ENCODE measurements around the gene SLC30A5.
"Not testable (repeated sequence)": the region's sequence is repeated elsewhere in the genome, so short reads cannot be mapped to it uniquely, and the experiment has no call there.

Gene SLC30A5

DNA sequence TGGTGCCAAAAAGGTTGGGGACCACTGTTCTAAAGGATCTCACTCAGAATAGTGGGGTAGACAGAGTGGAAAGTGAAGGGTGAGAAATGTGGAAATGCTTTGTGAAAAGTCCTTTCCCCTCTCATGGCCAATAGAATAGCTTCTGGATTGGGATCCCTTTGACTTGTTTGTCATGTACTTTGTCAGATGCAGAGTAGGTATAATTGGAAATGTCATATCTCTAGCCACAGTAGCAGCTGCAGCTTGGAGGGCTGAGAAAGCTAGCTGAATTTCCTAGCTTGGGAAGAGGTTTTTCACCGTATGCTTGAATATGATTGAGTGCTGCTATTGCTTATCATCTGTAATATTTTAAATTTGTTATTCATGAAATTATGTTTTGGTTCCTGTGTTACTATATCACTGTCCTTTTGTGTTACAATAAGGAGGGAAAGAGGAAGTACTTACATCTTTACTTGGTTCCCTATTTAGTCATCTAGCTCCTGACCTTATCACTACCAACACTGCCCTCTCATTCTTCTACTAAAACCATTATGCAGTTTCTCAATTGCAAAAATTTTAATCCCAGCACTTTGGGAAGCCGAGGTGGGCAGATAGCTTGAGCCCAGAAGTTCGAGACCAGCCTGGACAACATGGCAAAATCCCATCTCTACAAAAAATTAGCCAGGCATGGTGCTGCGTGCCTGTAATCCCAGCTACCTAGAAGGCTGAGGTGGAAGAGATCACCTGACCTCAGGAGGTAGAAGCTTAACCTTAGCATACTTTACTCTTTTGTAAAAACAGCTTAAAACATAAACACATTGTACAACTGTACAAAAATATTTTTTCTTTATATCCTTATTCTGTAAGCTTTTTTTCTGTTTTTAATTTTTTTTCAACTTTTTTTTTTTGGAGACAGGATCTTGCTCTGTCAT, 12.4 kb downstream of the SLC30A5 start:
- DNase-seq = no peak

DNA sequence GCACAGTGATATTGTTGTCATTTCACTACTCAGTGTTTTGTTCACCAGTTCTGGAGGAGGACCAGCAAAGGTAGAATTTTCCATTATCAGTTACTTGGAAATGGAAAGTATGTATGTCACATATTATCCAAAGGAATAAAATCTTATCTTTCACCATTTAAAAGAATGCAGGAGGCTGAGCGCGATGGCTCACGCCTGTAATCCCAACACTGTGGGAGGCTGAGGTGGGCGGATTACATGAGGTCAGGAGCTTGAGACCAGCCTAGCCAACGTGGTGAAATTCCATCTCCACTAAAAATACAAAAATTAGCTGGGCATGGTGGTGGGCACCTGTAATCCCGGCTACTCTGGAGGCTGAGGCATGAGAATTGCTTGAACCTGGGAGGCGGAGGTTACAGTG, 14.6 kb downstream of the SLC30A5 start:
- not testable (repeated sequence) for DNase-seq

DNA sequence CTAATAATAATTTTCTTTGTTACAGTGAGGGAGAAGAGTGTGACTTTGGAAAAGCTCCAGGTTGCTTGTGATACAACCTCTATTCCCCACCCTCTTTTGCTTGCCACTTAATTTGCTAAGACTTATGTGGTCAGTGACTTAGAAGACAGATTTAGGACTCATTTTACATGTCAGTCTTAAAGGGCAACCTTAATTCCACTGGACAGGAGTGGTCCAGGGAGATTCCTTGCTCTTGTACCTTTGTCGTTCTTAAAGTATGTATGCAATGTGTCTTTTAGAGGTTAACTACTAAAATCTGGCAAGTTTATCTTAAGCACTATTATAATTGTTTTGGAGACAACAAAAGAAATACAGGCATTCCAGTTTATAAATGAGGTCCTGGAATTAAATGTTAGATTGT, 20.0 kb downstream of the SLC30A5 start:
- DNase-seq = no peak

DNA sequence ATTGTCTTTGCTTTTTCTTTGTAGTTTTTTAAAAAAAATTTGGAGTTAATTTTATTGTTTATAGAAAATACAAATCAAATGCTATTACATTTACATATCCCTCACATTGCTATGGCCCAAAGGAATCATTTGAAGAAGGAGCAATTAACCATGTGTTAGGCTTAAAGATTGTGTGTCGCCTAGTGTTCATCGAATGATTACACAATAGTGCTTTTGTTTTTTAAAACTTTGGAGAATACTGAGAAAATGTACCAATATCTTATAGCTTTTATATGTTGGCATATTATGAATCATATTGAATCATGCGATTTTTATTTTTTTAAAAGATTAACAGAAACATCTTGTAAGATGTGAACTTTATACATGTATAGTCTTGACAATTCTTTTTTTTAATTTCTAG, 21.7 kb downstream of the SLC30A5 start:
- DNase-seq = no peak

DNA sequence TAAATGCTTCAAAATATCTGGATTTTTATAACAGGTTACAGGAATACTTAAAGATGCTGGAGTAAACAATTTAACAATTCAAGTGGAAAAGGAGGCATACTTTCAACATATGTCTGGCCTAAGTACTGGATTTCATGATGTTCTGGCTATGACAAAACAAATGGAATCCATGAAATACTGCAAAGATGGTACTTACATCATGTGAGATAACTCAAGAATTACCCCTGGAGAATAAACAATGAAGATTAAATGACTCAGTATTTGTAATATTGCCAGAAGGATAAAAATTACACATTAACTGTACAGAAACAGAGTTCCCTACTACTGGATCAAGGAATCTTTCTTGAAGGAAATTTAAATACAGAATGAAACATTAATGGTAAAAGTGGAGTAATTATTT, 35.6 kb downstream of the SLC30A5 start:
- DNase-seq = peak; percentile 73

DNA sequence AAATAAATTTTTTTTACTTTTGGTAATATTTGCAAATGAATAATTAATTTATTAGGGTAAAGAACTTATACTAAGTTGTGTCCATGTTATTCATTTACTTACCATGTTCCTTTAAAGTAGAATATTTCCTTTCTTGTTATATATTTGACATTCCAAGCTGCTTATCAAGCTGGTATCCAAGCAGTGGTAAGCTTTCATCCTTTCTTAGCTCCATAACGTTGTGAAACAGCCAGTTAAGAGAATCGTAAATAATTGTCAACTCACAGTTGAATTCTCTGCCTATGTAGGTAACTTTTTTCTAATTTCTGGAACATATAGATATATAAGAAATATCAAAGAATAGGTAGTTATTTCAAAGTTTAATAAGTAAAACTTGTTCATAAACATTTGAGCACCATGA, 36.4 kb downstream of the SLC30A5 start:
- DNase-seq = no peak

DNA sequence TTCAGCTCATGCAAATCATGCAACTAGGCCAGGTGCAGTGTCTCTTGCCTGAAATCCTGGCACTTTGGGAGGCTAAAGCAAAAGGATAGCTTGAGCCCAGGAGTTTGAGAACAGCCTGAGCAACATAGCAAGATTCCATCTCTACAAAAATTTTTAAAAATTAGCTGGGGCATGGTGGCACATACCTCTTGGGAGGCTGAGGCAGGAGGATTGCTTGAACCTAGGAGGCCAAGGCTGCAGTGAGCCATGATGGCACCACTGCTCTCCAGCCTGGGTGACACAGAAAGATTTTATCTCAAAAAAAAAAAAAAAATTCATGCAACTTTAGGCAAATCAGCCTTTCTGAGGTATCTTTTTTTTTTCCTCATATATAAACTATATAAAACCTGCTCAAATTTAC, 37.5 kb downstream of the SLC30A5 start:
- no peak for DNase-seq

DNA sequence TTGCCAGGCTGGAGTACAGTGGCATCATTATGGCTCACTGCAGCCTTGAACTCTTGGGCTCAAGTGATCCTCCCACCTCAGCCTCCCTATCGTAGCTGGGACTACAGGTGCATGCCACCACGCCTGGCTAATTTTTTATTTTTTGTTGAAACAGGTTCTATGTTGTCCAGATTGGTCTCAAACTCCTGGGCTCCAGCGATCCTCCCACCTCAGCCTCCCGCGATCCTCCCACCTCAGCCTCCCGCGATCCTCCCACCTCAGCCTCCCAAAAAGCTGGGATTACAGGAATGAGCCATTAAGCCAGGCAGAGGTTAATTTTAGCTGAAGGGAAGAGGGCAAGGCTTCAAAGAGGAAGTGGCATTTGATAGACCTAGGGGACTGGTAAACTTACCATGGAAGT, 40.3 kb downstream of the SLC30A5 start:
- no peak for DNase-seq

DNA sequence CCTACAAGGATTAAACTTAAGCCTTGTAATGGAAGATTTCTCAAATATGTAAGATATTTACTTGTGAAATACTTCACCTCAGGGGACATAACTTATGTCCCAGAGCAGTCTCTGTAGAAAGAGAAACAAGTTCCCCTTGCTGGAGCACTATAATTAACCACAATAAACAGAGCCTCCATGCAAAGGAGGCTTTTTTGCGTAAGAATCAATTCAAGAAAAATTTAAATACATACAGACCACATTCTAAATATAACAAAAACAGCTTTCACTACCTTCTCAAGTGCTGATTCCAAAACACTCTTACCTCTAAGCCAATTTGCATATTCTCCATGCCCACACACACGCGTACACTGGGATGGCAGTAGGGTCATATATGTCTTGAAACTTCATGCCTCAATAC, 42.5 kb downstream of the SLC30A5 start:
- DNase-seq = peak; percentile 16

DNA sequence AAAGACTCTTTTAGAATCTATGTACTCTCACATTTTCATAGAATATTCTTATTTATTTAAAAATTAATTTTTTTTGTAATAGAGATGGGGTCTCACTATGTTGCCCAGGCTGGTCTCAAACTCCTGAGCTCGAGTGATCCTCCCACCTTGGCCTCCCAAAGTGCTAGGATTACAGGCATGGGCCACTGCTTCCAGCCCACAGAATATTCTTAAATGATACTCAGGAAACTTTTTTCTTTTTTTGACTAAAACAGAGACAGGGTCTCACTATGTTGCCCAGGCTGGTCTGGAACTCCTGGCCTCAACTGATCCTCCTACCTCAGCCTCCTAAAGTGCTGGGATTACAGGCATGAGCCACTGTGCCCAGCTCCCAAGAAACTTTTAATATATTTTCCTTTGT, 43.4 kb downstream of the SLC30A5 start:
- not testable (repeated sequence) for DNase-seq

DNA sequence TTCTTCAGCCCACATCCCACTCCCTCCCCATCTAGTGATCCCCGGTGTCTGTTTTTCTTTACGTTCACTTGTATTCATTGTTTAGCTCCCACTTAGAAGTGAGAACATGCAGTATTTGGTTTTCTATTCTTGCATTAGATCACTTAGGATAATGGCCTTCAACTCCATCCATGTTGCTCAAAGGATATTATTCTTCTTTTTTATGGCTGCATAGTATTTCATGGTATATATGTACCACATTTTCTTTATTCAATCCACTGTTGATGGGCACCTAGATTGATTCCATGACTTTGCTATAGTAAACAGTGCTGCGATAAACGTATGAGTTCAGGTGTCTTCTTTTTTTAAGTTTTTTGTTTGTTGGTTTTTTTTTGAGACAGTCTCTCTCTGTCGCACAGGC, 44.0 kb downstream of the SLC30A5 start:
- DNase-seq = no peak

DNA sequence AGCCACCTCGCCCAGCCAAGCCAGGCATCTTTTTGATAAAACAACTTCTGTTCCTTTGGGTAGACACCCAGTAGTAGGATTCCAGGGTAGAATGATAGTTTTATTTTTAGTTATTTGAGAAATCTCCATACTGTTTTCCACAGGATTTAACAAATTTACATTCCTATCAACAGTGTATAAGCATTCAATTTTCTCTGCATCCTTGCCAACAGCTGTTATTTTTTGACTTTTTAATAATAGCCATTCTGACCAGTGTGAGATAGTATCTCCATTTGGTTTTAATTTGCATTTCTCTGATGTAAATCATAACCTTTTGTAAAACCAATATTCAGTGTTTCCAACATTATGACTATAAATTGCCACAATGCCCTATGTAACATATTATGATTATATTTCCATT, 45.0 kb downstream of the SLC30A5 start:
- no peak for DNase-seq

DNA sequence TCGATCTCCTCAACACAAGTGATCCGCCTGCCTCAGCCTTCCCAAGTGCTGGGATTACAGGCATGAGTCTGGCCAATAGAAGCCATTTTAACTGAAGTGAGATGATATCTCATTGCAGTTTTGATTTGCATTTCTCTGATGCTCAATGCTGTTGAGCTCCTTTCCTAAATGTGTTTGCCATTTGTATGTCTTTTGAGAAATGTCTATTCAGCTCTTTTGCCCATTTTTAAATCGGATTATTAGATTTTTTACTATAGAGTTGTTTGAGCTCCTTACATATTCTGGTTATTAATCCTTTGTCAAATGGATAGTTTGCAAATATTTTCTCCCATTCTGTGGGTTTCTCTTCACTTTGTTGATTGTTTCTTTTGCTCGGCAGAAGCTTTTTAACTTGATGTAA, 46.4 kb downstream of the SLC30A5 start:
- DNase-seq = not testable (repeated sequence)

DNA sequence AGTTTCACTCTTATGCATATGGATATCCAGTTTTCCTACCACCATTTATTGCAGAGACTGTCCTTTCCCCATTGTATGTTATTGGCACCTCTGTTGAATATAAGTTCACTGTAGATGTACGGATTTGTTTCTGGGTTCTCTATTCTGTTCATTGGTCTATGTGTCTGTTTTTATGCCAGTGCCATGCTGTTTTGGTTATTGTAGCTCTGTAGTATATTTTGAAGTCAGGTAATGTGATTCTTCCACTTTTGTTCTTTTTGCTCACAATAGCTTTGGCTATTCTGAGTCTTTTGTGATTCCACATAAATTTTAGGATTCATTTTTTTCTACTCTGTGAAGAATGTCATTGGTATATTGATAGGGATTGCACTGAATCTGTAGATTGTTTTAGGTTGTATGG, 47.0 kb downstream of the SLC30A5 start:
- DNase-seq = no peak

DNA sequence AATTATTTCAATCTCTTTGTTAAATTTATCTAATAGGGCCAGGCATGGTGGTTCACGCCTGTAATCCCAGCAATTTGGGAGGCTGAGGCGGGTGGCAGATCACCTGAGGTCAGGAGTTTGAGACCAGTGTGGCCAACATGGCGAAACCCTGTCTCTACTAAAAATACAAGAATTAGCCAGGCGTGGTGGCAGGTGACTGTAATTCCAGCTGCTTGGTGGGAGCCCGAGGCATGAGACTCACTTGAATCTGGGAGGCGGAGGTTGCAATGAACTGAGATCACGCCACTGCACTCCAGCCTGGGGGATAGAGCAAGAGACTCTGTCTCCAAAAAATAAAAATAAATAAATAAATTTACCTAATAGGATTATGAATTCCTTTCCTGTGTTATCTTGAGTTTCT, 54.8 kb downstream of the SLC30A5 start:
- DNase-seq = not testable (repeated sequence)

DNA sequence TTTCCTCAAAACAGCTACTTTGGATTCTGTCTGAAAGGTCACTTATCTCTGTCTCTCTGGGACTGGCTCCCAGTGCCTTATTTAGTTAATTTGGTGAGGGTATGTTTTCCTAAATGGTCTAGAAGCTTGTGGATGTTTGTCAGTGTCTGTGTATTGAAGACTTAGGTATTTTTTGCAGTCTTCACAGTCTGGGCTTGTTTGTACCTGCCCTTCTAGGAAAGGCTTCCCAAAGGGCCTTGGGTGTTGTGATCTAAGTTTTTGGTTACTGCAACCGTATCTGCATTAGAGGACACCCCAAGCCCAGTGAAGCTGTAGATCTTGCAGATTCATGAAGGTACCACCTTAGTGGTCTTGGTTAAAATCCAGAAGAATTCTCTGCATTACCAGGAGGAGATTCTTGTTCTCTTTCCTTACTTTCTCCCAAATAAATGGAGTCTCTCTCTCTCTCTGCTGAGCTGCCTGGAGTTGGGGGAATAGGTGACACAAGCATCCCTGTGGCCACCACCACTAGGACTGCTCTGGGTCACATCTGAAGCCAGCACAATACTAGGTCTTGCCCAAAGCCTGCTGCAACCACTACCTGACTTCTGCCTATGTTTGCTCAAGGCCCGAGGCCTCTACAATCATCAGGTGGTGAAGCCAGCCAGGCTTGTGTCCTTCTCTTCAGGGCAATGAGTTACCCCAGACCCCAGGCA, 55.3 kb downstream of the SLC30A5 start:
- DNase-seq = no peak

DNA sequence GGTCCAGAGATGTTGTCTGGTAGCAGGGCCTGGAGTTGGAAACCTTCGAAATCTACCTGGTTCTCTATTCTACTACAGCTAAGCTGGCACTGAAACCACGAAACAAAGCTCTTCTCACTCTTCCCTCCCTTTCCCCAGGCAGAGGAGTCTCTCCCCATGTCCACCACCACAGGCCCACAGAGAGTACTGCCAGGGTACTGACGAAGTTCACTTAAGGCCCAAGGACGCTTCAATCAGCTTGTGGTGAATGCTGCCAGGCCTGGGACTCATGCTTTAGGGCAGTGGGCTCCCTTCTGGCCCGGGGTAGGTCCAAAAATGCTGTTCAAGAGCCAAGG, 55.8 kb downstream of the SLC30A5 start:
- DNase-seq = no peak

DNA sequence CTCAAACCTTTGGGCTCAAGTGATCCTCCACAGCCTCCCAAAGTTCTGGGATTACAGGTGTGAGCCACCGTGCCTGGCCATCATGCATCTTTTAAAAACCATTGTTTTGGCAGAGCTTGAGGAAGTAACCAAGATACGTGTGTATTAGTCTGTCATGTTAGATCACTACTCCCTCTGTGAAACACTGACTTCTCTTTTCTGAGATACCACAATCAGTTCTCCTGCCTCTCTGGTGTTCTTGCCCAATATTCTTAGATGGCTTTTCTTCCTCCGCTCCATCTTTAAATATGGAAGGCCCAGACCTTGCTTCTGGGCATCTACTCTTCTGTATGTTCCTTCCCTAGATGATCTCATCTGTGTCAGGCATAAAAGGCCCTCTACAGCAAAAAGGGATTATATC, 58.9 kb downstream of the SLC30A5 start:
- no peak for DNase-seq

DNA sequence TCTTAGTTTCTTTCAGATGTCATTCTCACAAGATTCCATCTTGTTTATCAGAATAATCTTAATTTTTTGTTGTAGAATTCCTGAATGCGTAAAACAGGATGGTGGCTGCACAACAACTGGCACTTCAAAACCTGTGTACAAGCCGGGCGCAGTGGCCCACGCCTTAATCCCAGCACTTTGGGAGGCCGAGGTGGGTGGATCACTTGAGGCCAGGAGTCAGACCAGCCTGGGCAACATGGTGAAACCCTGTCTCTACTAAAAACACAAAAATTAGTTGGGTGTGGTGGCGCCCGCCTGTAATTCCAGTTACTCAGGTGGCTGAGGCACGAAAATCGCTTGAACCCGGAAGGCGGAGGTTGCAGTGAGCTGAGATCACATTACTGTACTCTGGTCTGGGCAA, 62.6 kb downstream of the SLC30A5 start:
- no peak for DNase-seq

DNA sequence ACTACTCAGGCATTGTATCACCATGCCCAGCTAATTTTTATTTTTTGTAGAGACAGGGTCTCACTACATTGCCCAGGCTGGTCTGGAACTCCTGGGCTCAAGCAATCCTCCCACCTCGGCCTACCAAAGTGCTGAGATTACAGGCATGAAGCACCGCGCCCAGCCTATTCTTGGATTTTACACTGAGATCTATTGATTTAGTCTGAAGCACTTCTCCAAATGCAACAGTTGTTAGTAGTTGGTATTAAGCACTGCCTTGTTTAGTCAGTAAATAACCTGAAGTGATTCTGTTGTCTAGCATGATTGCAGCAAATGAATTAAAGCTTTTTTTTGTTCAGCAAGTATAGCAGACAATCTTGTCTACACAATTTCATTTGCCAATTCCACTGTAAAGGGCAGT, 64.2 kb downstream of the SLC30A5 start:
- DNase-seq = no peak

DNA sequence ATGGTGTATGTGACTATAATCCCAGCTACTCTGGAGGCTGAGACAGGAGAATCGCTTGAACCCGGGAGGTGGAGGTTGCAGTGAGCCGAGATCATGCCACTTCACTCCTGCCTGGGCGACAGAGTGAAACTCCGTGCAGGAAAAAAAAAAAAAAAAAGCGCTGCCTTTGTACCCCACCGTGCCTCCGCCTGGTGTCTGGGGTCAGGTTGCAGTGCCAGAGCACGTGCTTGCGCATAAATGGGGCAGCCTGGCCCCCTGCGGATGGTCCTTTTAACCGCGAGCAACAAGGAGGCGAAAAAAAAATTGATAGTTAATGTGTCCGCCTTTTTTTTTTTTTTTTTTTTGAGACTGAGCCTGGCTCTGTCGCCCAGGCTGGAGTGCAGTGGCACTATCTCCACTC, 66.8 kb downstream of the SLC30A5 start:
- no peak for DNase-seq

DNA sequence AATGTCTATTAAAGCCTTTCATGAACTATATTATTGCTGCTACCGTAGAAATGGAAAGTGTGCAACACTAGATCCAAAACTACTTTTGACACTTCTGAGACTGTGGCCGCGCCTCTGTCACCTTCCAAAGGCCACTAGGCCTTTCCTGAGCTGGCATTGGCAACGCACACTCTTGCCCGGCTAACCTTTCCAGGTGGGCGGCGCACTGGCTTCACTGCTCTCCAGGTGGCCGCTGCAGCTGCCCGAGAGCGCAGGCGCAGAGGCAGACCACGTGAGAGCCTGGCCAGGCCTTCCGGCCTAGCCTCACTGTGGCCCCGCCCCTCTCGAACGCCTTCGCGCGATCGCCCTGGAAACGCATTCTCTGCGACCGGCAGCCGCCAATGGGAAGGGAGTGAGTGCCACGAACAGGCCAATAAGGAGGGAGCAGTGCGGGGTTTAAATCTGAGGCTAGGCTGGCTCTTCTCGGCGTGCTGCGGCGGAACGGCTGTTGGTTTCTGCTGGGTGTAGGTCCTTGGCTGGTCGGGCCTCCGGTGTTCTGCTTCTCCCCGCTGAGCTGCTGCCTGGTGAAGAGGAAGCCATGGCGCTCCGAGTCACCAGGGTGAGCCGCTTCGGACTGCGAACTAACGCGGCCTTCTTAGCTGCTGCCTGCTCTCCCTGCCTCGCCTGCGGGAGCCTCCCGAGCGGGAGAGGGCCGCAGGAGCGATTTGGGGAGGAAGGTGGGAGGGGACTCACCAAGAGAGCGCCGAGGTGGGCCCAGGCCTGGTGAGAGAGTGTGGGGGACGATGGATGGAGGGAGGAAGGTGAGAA, 73.1 kb downstream of the SLC30A5 start, which contains the start of gene CCNB1:
Gene CCNB1 (plus strand): TSS at position 465 of the 807 bp plus-strand sequence. CDS start 113 bp downstream, at position 578.
- DNase-seq = peak; percentile 97

DNA sequence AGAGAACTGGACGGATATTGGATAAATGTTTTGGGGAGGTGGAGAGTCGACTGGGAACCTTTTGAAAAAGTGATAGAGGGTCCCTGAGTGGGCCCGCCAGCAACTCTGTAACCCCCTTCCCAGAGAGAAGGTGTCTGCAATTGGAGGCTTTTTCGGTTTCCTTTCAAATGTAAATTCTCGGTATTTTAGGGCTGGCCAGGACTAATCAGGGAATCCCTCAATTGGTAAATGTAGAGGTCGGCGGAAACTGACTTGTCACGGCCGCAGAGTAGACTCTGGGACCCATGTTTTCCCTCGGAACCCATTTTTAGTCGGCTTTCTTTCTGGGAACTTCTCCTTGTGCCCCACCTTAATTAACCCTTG, 73.7 kb downstream of the SLC30A5 start:
- DNase-seq = no peak

All from fibroblast of skin of abdomen (primary cell).